GM12878 (cell line): ENCODE results near the gene REV1. TPM values are rescaled to one million over a fixed set of nuclear protein-coding genes. Genes with fewer than 3 reads are reported as not detected.

ENCODE experiments used
- ATAC-seq: fragments of 200-7000 bp; cut with Tn5 transposase; 3 replicates; pipeline ENCODE4 v1.9.1; 2020; ENCODE audit warnings: mild to moderate bottlenecking, moderate library complexity
- BruUV-seq: library from RNA; stranded (reverse); fragments of 400-500 nt; replicated peaks from 2 replicates; lab custom pipeline; 2021; lab: Mats Ljungman, UMichigan
- CTCF ChIA-PET: fragments of 300-600 bp; sonication (Branson Sonifier 250); formaldehyde crosslinking; extraction: SDS; loops from one replicate; lab custom pipeline; 2021; ENCODE audit warnings: inconsistent platforms; lab: Yijun Ruan, JAX
- POLR2A ChIA-PET: fragments of 350-600 bp; formaldehyde crosslinking; extraction: SDS; loops from one replicate; lab custom pipeline; 2021; ENCODE audit warnings: inconsistent platforms; lab: Charles Lee
- RAD21 ChIA-PET: fragments of 300-600 bp; sonication (Branson Sonifier 250); formaldehyde crosslinking; loops from one replicate; lab custom pipeline; 2023; ENCODE audit warnings: antibody characterized with exemption; ENCODE audit not compliant: unreplicated experiment; lab: Charles Lee
- SMC1A ChIA-PET: fragments of 300-600 bp; sonication (Branson Sonifier 250); formaldehyde crosslinking; loops from one replicate; lab custom pipeline; 2023; ENCODE audit not compliant: unreplicated experiment, uncharacterized antibody; lab: Charles Lee
- DNase-seq: peaks from one replicate; pipeline ENCODE4 v3.0.0-alpha.2; 2011; ENCODE audit warnings: low read depth, low spot score
- FAIRE-seq: peaks from 3 replicates; lab custom pipeline; 2011; peaks lifted over from hg19 to GRCh38; lab: Jason Lieb, UNC
- H2AFZ ChIP-seq: 2 replicates; pipeline ENCODE4 v1.6.0; 2011; ENCODE audit warnings: low read depth, low read length, control low read depth; ENCODE audit not compliant: control insufficient read depth
- H3K27ac ChIP-seq: 2 replicates; pipeline ENCODE4 v1.5.1; 2011; ENCODE audit warnings: control low read depth; ENCODE audit not compliant: control insufficient read depth, insufficient read depth
- H3K27me3 ChIP-seq, 2 experiments: replicated peaks in 1 of 2; 2 replicates each; pipeline versions ENCODE4 v1.6.0 to v1.6.1; 2011; ENCODE audit warnings: low read length in 1 of 2; ENCODE audit not compliant: control insufficient read depth in 2 of 2, insufficient read depth in 2 of 2
- H3K36me3 ChIP-seq, 2 experiments: 2 replicates each; pipeline ENCODE4 v1.5.1; 2011; ENCODE audit warnings: low read length in 1 of 2; ENCODE audit not compliant: control insufficient read depth in 2 of 2, insufficient read depth in 2 of 2
- H3K4me1 ChIP-seq: 2 replicates; pipeline ENCODE4 v1.6.1; 2011; ENCODE audit warnings: mild to moderate bottlenecking, low read length, moderate library complexity, mixed read lengths; ENCODE audit not compliant: control insufficient read depth, insufficient read depth
- H3K4me2 ChIP-seq: 2 replicates; pipeline ENCODE4 v1.6.0; 2011; ENCODE audit warnings: control low read depth; ENCODE audit not compliant: control insufficient read depth, insufficient read depth
- H3K4me3 ChIP-seq: fragments of 200-600 bp; sonication (generic); 2 replicates; pipeline ENCODE4 v1.5.1; 2016
- H3K79me2 ChIP-seq: 2 replicates; pipeline ENCODE4 v1.6.0; 2011; ENCODE audit warnings: low read length; ENCODE audit not compliant: control insufficient read depth, insufficient read depth
- H3K9ac ChIP-seq: 2 replicates; pipeline ENCODE4 v1.8.0; 2011; ENCODE audit warnings: low read length, control low read depth, mixed read lengths; ENCODE audit not compliant: control insufficient read depth, insufficient read depth
- H3K9me3 ChIP-seq: replicated peaks from 3 replicates; pipeline ENCODE4 v1.5.1; 2011; ENCODE audit warnings: mild to moderate bottlenecking, low read length; ENCODE audit not compliant: control insufficient read depth, insufficient read depth
- H4K20me1 ChIP-seq: 2 replicates; pipeline ENCODE4 v1.6.0; 2011; ENCODE audit not compliant: control insufficient read depth, insufficient read depth
- BHLHE40 ChIP-seq, 2 experiments: fragments of 450-650 bp in 1 of 2; IDR thresholded peaks; 2 replicates each; pipeline ENCODE4 v1.6.1; 2011 to 2017; ENCODE audit warnings: low read depth in 2 of 2, borderline replicate concordance in 1 of 2, improper control_type of control experiment in 1 of 2, low read length in 1 of 2, mild to moderate bottlenecking in 1 of 2
- CBFB ChIP-seq: IDR thresholded peaks from 2 replicates; pipeline ENCODE4 v1.6.1; 2016; ENCODE audit warnings: antibody characterized with exemption, low read depth
- EP300 ChIP-seq, 2 experiments: fragments of 150-350 bp in 1 of 2; IDR thresholded peaks; 2 replicates each; pipeline ENCODE4 v1.6.1; 2011 to 2012; ENCODE audit warnings: low read depth in 2 of 2, low read length in 2 of 2, borderline replicate concordance in 1 of 2, improper control_type of control experiment in 1 of 2, inconsistent platforms in 1 of 2; ENCODE audit not compliant: control insufficient read depth in 1 of 2
- KAT2A ChIP-seq: conservative IDR thresholded peaks from 2 replicates; pipeline ENCODE4 v1.6.1; 2011; ENCODE audit warnings: low read depth, low read length; ENCODE audit not compliant: control insufficient read depth
- NFYA ChIP-seq: IDR thresholded peaks from 2 replicates; pipeline ENCODE4 v1.6.1; 2011; ENCODE audit warnings: low read depth, mild to moderate bottlenecking, low read length, improper control_type of control experiment, borderline replicate concordance
- NR2C2 ChIP-seq: IDR thresholded peaks from 2 replicates; pipeline ENCODE4 v1.6.1; 2011; ENCODE audit warnings: borderline replicate concordance, low read depth; ENCODE audit not compliant: control insufficient read depth, insufficient read length
- RAD51 ChIP-seq: fragments of 450-650 bp; IDR thresholded peaks from 2 replicates; pipeline ENCODE4 v1.6.1; 2016; ENCODE audit warnings: moderate library complexity, mild to moderate bottlenecking, inconsistent platforms
- SIN3A ChIP-seq: IDR thresholded peaks from 2 replicates; pipeline ENCODE4 v1.6.1; 2012; ENCODE audit warnings: low read depth, low read length, improper control_type of control experiment
- STAT1 ChIP-seq: fragments of 450-650 bp; conservative IDR thresholded peaks from 2 replicates; pipeline ENCODE4 v1.6.1; 2014; ENCODE audit warnings: antibody characterized with exemption, mild to moderate bottlenecking
- SUPT20H ChIP-seq: IDR thresholded peaks from 2 replicates; pipeline ENCODE4 v1.6.1; 2011; ENCODE audit warnings: low read depth, mild to moderate bottlenecking, low read length, moderate library complexity, borderline replicate concordance; ENCODE audit not compliant: control insufficient read depth
- TCF12 ChIP-seq: IDR thresholded peaks from 2 replicates; pipeline ENCODE4 v1.6.1; 2011; ENCODE audit warnings: low read depth, mild to moderate bottlenecking, low read length
- YBX1 ChIP-seq: fragments of 450-650 bp; IDR thresholded peaks from 2 replicates; pipeline ENCODE4 v1.6.1; 2016; ENCODE audit warnings: antibody characterized with exemption
- ZNF274 ChIP-seq: IDR thresholded peaks from one replicate; pipeline ENCODE4 v1.8.0; 2011; ENCODE audit not compliant: insufficient read length, insufficient read depth
- WGBS: methylation state at CpG from one replicate; pipeline ENCODE4 v1.1.6; 2016; ENCODE audit warnings: low lambda C conversion rate; ENCODE audit not compliant: insufficient replicate concordance, insufficient coverage; ENCODE audit errors: missing lambda C conversion rate; 5-methylcytosine and 5-hydroxymethylcytosine counted together
- in situ Hi-C: fragments of 300-500 bp; cut with MboI; formaldehyde crosslinking; loops from 9 replicates; pipeline ENCODE4 v1.14.3; 2018; ENCODE audit warnings: mixed read lengths
- intact Hi-C: fragments of 100-400 bp; cut with micrococcal nuclease; formaldehyde crosslinking; loops from one replicate; pipeline ENCODE4 v1.14.2; 2022; ENCODE audit not compliant: unreplicated experiment
- polyA plus RNA-seq, 11 experiments: library from polyadenylated mRNA; depleted of rRNA in 4 of 11; unstranded in 6 of 11; stranded (reverse) in 5 of 11; fragments of >200 nt; fragmentation: Nextera tagmentation in 4 of 11; fragmentation: Illumina TruSeq in 1 of 11; extraction: Ambion mirVana in 4 of 11; extraction: Trizol in 1 of 11; gene quantifications; 1 replicate in 1 of 11; 2 replicates in 10 of 11; pipeline versions ENCODE4 v1.2.1 to v1.2.3, GENCODE V29; 2011 to 2016; ENCODE audit warnings: inconsistent platforms in 2 of 11, missing spikeins in 2 of 11, low read depth in 1 of 11
- total RNA-seq, 4 experiments: library from RNA; depleted of rRNA in 3 of 4; stranded (reverse); fragments of >200 nt in 3 of 4; fragmentation: Illumina TruSeq in 1 of 4; extraction: Trizol in 1 of 4; gene quantifications; 2 replicates each; pipeline versions ENCODE4 v1.2.1 to v1.2.3, GENCODE V29; 2013 to 2021
- TF ChIP-seq, protein P1 (sequence below): IDR thresholded peaks from 2 replicates; pipeline ENCODE4 v1.6.1; 2011; ENCODE audit warnings: borderline replicate concordance, low read depth, mild to moderate bottlenecking, moderate library complexity, low read length; ENCODE audit not compliant: insufficient read depth, poor library complexity, severe bottlenecking
- TF ChIP-seq, protein P2 (sequence below): fragments of 450-650 bp; IDR thresholded peaks from 2 replicates; pipeline ENCODE4 v1.6.1; 2017; ENCODE audit warnings: mild to moderate bottlenecking
- TF ChIP-seq, protein P3 (sequence below): fragments of 450-650 bp; IDR thresholded peaks from 2 replicates; pipeline ENCODE4 v1.6.1; 2016; ENCODE audit warnings: mild to moderate bottlenecking, moderate library complexity, borderline replicate concordance
- TF ChIP-seq, protein P4 (sequence below): IDR thresholded peaks from 2 replicates; pipeline ENCODE4 v1.6.1; 2012; ENCODE audit warnings: low read depth, low read length, improper control_type of control experiment

The REV1 gene
- total and polyA plus RNA-seq, 10 of the 15 experiments (the other 5 are each of a cell fraction or from before 2014, with no cell fraction given), result 11.3 to 46.8 (median 29.0) TPM

DNA sequence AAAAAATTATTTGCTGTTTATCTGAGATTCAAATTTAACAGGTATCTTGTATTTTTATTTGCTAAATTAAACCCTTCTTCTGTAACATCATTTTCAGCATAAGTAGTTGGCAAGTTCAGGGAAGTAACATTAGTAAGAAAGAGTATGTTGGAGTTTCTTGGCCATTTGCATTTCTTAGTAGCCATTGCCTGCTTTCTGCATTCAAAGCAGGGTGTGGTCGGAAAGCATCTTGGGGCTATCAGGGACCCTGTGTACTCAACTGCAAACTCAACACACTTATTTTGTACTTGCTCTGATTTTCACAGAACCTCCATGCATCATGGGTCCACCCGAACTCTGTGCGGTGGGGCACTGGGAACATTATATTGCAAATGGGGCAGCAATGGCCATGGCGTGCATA, 30.4 kb upstream of the REV1 start:
- CTCF ChIA-PET, result no interaction called here
- Histone ChIP-seq H3K27ac (no peak overlapping the region), H3K4me3 (no peak overlapping the region), H3K36me3 (no peaks in the 10 kb centered on the region), H3K27me3 (peaks cover 0 to 1% of the 10 kb centered on the region in 2 experiments; a peak in 1 of 4 replicates), H2AFZ (no peak overlapping the region), H3K4me2 (no peak overlapping the region), H3K79me2 (no peaks in the 10 kb centered on the region), H4K20me1 (no peaks in the 10 kb centered on the region), H3K9me3 (no peaks in the 10 kb centered on the region), H3K4me1 (no peaks in the 10 kb centered on the region), H3K9ac (no peak overlapping the region)
- intact Hi-C loops (no loop called here), in situ Hi-C loops (no loop called here)
- SMC1A ChIA-PET, result no interaction called here
- POLR2A ChIA-PET, result interaction anchor here (0.6 kb wide), 1 partner anchor 297 kb away, joined by 3 read pairs; no protein-coding TSS in a partner anchor
- ATAC-seq (no peak), DNase-seq (no peak)
- RAD21 ChIA-PET, result no interaction called here
- BruUV-seq, result no TSS peak
- 43% methylated on average over 4 of the region's 4 CpGs for WGBS
- TF ChIP-seq EP300 (IDR thresholded peaks at IDR 0.05; ENCODE audit: borderline replicate concordance in 1 of 2, control insufficient read depth in 1 of 2, low read depth in 2 of 2, low read length in 2 of 2), result no peak
- TF ChIP-seq SIN3A, result no peak
- TF ChIP-seq CBFB, result no peak
- TF ChIP-seq BHLHE40 (IDR thresholded peaks at IDR 0.05; ENCODE audit: borderline replicate concordance in 1 of 2, low read depth in 2 of 2, low read length in 1 of 2), result no peak
- TF ChIP-seq, protein P1, sequence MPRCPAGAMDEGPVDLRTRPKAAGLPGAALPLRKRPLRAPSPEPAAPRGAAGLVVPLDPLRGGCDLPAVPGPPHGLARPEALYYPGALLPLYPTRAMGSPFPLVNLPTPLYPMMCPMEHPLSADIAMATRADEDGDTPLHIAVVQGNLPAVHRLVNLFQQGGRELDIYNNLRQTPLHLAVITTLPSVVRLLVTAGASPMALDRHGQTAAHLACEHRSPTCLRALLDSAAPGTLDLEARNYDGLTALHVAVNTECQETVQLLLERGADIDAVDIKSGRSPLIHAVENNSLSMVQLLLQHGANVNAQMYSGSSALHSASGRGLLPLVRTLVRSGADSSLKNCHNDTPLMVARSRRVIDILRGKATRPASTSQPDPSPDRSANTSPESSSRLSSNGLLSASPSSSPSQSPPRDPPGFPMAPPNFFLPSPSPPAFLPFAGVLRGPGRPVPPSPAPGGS, result no peak
- TF ChIP-seq, protein P2, sequence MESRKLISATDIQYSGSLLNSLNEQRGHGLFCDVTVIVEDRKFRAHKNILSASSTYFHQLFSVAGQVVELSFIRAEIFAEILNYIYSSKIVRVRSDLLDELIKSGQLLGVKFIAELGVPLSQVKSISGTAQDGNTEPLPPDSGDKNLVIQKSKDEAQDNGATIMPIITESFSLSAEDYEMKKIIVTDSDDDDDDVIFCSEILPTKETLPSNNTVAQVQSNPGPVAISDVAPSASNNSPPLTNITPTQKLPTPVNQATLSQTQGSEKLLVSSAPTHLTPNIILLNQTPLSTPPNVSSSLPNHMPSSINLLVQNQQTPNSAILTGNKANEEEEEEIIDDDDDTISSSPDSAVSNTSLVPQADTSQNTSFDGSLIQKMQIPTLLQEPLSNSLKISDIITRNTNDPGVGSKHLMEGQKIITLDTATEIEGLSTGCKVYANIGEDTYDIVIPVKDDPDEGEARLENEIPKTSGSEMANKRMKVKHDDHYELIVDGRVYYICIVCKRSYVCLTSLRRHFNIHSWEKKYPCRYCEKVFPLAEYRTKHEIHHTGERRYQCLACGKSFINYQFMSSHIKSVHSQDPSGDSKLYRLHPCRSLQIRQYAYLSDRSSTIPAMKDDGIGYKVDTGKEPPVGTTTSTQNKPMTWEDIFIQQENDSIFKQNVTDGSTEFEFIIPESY, result no peak
- no peak for TF ChIP-seq YBX1
- TF ChIP-seq NFYA, result no peak
- TF ChIP-seq, protein P3, sequence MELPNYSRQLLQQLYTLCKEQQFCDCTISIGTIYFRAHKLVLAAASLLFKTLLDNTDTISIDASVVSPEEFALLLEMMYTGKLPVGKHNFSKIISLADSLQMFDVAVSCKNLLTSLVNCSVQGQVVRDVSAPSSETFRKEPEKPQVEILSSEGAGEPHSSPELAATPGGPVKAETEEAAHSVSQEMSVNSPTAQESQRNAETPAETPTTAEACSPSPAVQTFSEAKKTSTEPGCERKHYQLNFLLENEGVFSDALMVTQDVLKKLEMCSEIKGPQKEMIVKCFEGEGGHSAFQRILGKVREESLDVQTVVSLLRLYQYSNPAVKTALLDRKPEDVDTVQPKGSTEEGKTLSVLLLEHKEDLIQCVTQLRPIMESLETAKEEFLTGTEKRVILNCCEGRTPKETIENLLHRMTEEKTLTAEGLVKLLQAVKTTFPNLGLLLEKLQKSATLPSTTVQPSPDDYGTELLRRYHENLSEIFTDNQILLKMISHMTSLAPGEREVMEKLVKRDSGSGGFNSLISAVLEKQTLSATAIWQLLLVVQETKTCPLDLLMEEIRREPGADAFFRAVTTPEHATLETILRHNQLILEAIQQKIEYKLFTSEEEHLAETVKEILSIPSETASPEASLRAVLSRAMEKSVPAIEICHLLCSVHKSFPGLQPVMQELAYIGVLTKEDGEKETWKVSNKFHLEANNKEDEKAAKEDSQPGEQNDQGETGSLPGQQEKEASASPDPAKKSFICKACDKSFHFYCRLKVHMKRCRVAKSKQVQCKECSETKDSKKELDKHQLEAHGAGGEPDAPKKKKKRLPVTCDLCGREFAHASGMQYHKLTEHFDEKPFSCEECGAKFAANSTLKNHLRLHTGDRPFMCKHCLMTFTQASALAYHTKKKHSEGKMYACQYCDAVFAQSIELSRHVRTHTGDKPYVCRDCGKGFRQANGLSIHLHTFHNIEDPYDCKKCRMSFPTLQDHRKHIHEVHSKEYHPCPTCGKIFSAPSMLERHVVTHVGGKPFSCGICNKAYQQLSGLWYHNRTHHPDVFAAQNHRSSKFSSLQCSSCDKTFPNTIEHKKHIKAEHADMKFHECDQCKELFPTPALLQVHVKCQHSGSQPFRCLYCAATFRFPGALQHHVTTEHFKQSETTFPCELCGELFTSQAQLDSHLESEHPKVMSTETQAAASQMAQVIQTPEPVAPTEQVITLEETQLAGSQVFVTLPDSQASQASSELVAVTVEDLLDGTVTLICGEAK, result no peak
- TF ChIP-seq SUPT20H, result no peak
- TF ChIP-seq NR2C2, result no peak
- no peak for TF ChIP-seq STAT1
- TF ChIP-seq RAD51, result no peak
- TF ChIP-seq, protein P4, sequence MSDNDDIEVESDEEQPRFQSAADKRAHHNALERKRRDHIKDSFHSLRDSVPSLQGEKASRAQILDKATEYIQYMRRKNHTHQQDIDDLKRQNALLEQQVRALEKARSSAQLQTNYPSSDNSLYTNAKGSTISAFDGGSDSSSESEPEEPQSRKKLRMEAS, result no peak
- no peak for TF ChIP-seq TCF12
- TF ChIP-seq ZNF274, result no peak
- no peak for TF ChIP-seq KAT2A
- TF ChIP-seq, all 136 proteins: peak for 0
- no peak for FAIRE-seq
